ENCODE data around the gene LRRC73. TPM values are rescaled to one million over a fixed set of nuclear protein-coding genes. Genes with fewer than 3 reads are reported as not detected.

The LRRC73 gene
- total and polyA plus RNA-seq, 4 donors = 0.08 to 0.99 (median 0.10) TPM; not detected in 1

DNA sequence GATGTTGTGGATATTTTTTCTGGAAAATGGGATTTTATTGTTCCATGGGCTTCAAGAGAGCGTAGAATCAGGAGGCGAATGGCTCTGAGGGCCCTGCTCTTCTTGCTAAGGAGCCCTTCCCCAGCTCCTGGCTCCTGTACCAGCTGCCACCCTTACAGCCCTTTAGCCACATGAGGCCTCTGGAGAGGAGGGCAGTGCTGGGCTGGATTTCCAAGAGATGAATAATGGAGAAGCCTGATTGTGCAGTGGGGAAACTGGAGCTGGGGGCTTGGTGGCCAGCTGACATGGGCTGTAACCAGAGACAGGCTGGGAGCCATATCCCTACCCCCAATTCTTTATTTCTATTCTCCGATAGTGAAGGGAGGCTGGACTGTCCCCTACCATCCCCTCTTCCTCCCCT lies 9.2 kb downstream of the LRRC73 start (continued):
- TF ChIP-seq ZBTB33 (IDR thresholded peaks at IDR 0.05) (no peak), REST (IDR thresholded peaks at IDR 0.05) (no peak)

GRCh38 chr6:43499028-43499815 lies 10.9 kb downstream of the LRRC73 start:
- Histone ChIP-seq H3K9ac (ENCODE audit: low read depth in 1 of 2, low read length in 2 of 2) (no peak overlapping the region), H3K4me1 (ENCODE audit: control insufficient read depth in 4 of 4, insufficient read depth in 4 of 4, low read length in 3 of 4) (peaks cover 5 to 33% (median 25%) of the 10 kb centered on the region in 4 donors), H3K27ac (ENCODE audit: low read depth in 1 of 2, low read length in 2 of 2) (peak overlapping the region; percentile 25 to 71), H3K9me3 (ENCODE audit: control insufficient read depth in 4 of 4, low read length in 3 of 4) (no peaks in the 10 kb centered on the region), H3K4me3 (ENCODE audit: low read depth in 1 of 3, low read length in 3 of 3) (no peak overlapping the region), H3K36me3 (ENCODE audit: control insufficient read depth in 4 of 4, insufficient read depth in 3 of 4, low read depth in 1 of 4, low read length in 3 of 4) (peaks cover 7 to 44% (median 26%) of the 10 kb centered on the region in 4 donors), H3K27me3 (ENCODE audit: control insufficient read depth in 4 of 4, insufficient read depth in 4 of 4, low read length in 3 of 4) (no peaks in the 10 kb centered on the region)
- TF ChIP-seq, protein P1, sequence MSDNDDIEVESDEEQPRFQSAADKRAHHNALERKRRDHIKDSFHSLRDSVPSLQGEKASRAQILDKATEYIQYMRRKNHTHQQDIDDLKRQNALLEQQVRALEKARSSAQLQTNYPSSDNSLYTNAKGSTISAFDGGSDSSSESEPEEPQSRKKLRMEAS (IDR thresholded peaks at IDR 0.05) = no peak
- TF ChIP-seq RXRA (IDR thresholded peaks at IDR 0.05) (peak; percentile 49 to 66), ZBTB33 (IDR thresholded peaks at IDR 0.05) (no peak), FOXA1 (IDR thresholded peaks at IDR 0.05) (no peak), SP1 (IDR thresholded peaks at IDR 0.05) (peak; percentile 89), REST (IDR thresholded peaks at IDR 0.05) (peak; percentile 53), FOXA2 (IDR thresholded peaks at IDR 0.05) (peak; percentile 43), RAD21 (IDR thresholded peaks at IDR 0.05) (peak in 1 of 2 donors; percentile 56), GABPA (IDR thresholded peaks at IDR 0.05 in 1 of 2, conservative IDR thresholded peaks at IDR 0.05 in 1 of 2) (peak in 1 of 2 donors; percentile 60), HNF4G (IDR thresholded peaks at IDR 0.05) (peak; percentile 46), JUND (IDR thresholded peaks at IDR 0.05) (no peak), HNF4A (conservative IDR thresholded peaks at IDR 0.05) (peak; percentile 89 to 92), YY1 (IDR thresholded peaks at IDR 0.05) (peak; percentile 76), NR2F2 (IDR thresholded peaks at IDR 0.05) (no peak), ATF3 (IDR thresholded peaks at IDR 0.05) (no peak), EGR1 (IDR thresholded peaks at IDR 0.05; ENCODE audit: low read depth in 2 of 2) (no peak), TAF1 (conservative IDR thresholded peaks at IDR 0.05) (no peak)
- TF ChIP-seq, protein P2, sequence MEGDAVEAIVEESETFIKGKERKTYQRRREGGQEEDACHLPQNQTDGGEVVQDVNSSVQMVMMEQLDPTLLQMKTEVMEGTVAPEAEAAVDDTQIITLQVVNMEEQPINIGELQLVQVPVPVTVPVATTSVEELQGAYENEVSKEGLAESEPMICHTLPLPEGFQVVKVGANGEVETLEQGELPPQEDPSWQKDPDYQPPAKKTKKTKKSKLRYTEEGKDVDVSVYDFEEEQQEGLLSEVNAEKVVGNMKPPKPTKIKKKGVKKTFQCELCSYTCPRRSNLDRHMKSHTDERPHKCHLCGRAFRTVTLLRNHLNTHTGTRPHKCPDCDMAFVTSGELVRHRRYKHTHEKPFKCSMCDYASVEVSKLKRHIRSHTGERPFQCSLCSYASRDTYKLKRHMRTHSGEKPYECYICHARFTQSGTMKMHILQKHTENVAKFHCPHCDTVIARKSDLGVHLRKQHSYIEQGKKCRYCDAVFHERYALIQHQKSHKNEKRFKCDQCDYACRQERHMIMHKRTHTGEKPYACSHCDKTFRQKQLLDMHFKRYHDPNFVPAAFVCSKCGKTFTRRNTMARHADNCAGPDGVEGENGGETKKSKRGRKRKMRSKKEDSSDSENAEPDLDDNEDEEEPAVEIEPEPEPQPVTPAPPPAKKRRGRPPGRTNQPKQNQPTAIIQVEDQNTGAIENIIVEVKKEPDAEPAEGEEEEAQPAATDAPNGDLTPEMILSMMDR (IDR thresholded peaks at IDR 0.05; ENCODE audit: low read depth, low read length, missing input control) = no peak
- WGBS = 74% methylated on average over 12 of the region's 12 CpGs
- DNase-seq (ENCODE audit: low spot score) = no peak

Measured in liver (tissue), 9 donors.